K562 (cell line): ENCODE results near the gene GCNA. TPM values are rescaled to one million over a fixed set of nuclear protein-coding genes. Genes with fewer than 3 reads are reported as not detected.

Experiments used
- ATAC-seq: fragments of 200-7000 bp; cut with Tn5 transposase; 3 replicates; pipeline ENCODE4 v1.9.1; 2020; ENCODE audit warnings: moderate library complexity
- BruUV-seq: library from RNA; stranded (reverse); fragments of 400-500 nt; replicated peaks from 2 replicates; lab custom pipeline; 2021; lab: Mats Ljungman, UMichigan
- CTCF ChIA-PET: fragments of 300-600 bp; formaldehyde crosslinking; extraction: SDS; loops from one replicate; lab custom pipeline; 2021; ENCODE audit warnings: low intra/inter-chr PET ratio; lab: Yijun Ruan, JAX
- POLR2A ChIA-PET: fragments of 300-600, 350-650 bp; sonication (Branson Sonifier 250); formaldehyde crosslinking; extraction: SDS; loops from one replicate; lab custom pipeline; 2021; ENCODE audit warnings: antibody characterized with exemption, inconsistent platforms; lab: Yijun Ruan, JAX
- DNase-seq, 4 experiments: peaks; one replicate each; pipeline versions ENCODE4 v3.0.0 to v3.0.0-alpha.2; 2011 to 2018; ENCODE audit warnings: low spot score in 3 of 4, mixed read lengths in 3 of 4; ENCODE audit errors: extremely low read depth in 1 of 4
- FAIRE-seq: peaks from 2 replicates; lab custom pipeline; 2011; peaks lifted over from hg19 to GRCh38; lab: Jason Lieb, UNC
- H2AFZ ChIP-seq: 2 replicates; pipeline ENCODE4 v1.6.0; 2011; ENCODE audit warnings: low read depth, low read length, control low read depth, inconsistent platforms
- H3K27ac ChIP-seq: fragments of 200-600 bp; 3 replicates; pipeline ENCODE4 v1.8.0; 2011; ENCODE audit warnings: low read depth, mild to moderate bottlenecking, control low read depth, inconsistent platforms, low read length, moderate library complexity, mixed read lengths; ENCODE audit errors: extremely low read depth
- H3K27me3 ChIP-seq, 2 experiments: fragments of 300-600 bp in 1 of 2; 2 replicates in 1 of 2; 3 replicates in 1 of 2; pipeline versions ENCODE4 v1.6.0 to v1.8.0; 2011; ENCODE audit warnings: inconsistent platforms in 2 of 2, low read length in 2 of 2, mild to moderate bottlenecking in 1 of 2, mixed read lengths in 1 of 2, moderate library complexity in 1 of 2; ENCODE audit not compliant: control insufficient read depth in 2 of 2, insufficient read depth in 2 of 2
- H3K36me3 ChIP-seq: fragments of 300-600 bp; 3 replicates; pipeline ENCODE4 v1.8.0; 2011; ENCODE audit warnings: mild to moderate bottlenecking, low read length, inconsistent platforms; ENCODE audit not compliant: control insufficient read depth, insufficient read depth
- H3K4me1 ChIP-seq, 2 experiments: fragments of 200-600 bp in 1 of 2; replicated peaks in 1 of 2; 2 replicates in 1 of 2; 3 replicates in 1 of 2; pipeline versions ENCODE4 v1.5.1 to v1.8.0; 2011; ENCODE audit warnings: inconsistent platforms in 2 of 2, low read length in 2 of 2, mild to moderate bottlenecking in 1 of 2, mixed read lengths in 1 of 2, moderate library complexity in 1 of 2; ENCODE audit not compliant: control insufficient read depth in 2 of 2, insufficient read depth in 2 of 2
- H3K4me2 ChIP-seq: 2 replicates; pipeline ENCODE4 v1.6.1; 2011; ENCODE audit warnings: low read length, control low read depth, inconsistent platforms, mixed read lengths; ENCODE audit not compliant: insufficient read depth
- H3K4me3 ChIP-seq: fragments of 200-600 bp; sonication (generic), shearing (Covaris generic); 2 replicates; pipeline ENCODE4 v1.5.1; 2016; ENCODE audit warnings: control low read depth, inconsistent platforms
- H3K79me2 ChIP-seq: fragments of 200-600 bp; 3 replicates; pipeline ENCODE4 v1.8.0; 2011; ENCODE audit warnings: low read length, inconsistent platforms; ENCODE audit not compliant: control insufficient read depth, insufficient read depth
- H3K9ac ChIP-seq, 2 experiments: 2 replicates each; pipeline versions ENCODE4 v1.6.0 to v1.6.1; 2011; ENCODE audit warnings: low read depth in 2 of 2, low read length in 2 of 2, control low read depth in 1 of 2, inconsistent platforms in 1 of 2, mild to moderate bottlenecking in 1 of 2, mixed read lengths in 1 of 2; ENCODE audit not compliant: insufficient read depth in 1 of 2
- H3K9me1 ChIP-seq: one replicate; pipeline ENCODE4 v1.6.0; 2011; ENCODE audit warnings: inconsistent platforms, mild to moderate bottlenecking, low read length, moderate library complexity; ENCODE audit not compliant: control insufficient read depth, insufficient read depth
- H3K9me3 ChIP-seq: replicated peaks from 2 replicates; pipeline ENCODE4 v1.5.1; 2011; ENCODE audit warnings: low read depth, low read length, inconsistent platforms; ENCODE audit not compliant: control insufficient read depth, insufficient read depth
- H4K20me1 ChIP-seq: replicated peaks from 2 replicates; pipeline ENCODE4 v1.6.1; 2011; ENCODE audit warnings: low read length, inconsistent platforms, mixed read lengths; ENCODE audit not compliant: control insufficient read depth, insufficient read depth
- CAMTA2 ChIP-seq: fragments of 250-450 bp; sonication (Bioruptor Pico); conservative IDR thresholded peaks from 2 replicates; pipeline ENCODE4 v1.5.1; 2022
- ZBED1 ChIP-seq: IDR thresholded peaks from 2 replicates; pipeline ENCODE4 v1.6.1; 2014
- WGBS: fragments of 100-300 bp; shearing (Covaris generic); methylation state at CpG from one replicate; pipeline ENCODE4 v1.1.6; 2016; ENCODE audit warnings: low coverage, mixed read lengths; ENCODE audit not compliant: insufficient coverage; ENCODE audit errors: missing lambda C conversion rate; 5-methylcytosine and 5-hydroxymethylcytosine counted together
- in situ Hi-C: fragments of 300-500 bp; cut with MboI; formaldehyde crosslinking; loops from 4 replicates; pipeline ENCODE4 v1.15.0; 2018; ENCODE audit warnings: inconsistent platforms, mixed read lengths
- intact Hi-C: fragments of 100-400 bp; cut with micrococcal nuclease; formaldehyde crosslinking; loops from 2 replicates; pipeline ENCODE4 v1.14.2; 2022
- polyA plus RNA-seq, 8 experiments: library from polyadenylated mRNA; depleted of rRNA in 4 of 8; stranded (reverse) in 5 of 8; unstranded in 3 of 8; fragments of >200 nt; fragmentation: Nextera tagmentation in 2 of 8; fragmentation: Illumina TruSeq in 1 of 8; extraction: Ambion mirVana in 2 of 8; extraction: Trizol in 1 of 8; gene quantifications; 2 replicates each; pipeline versions ENCODE4 v1.2.1 to v1.2.3, GENCODE V29; 2011 to 2014; ENCODE audit warnings: inconsistent platforms in 1 of 8, missing spikeins in 1 of 8
- total RNA-seq, 7 experiments: library from RNA; depleted of rRNA in 6 of 7; stranded (reverse); fragments of >200 nt in 6 of 7; fragmentation: Illumina TruSeq in 2 of 7; extraction: Trizol in 2 of 7; gene quantifications; 2 replicates each; pipeline versions ENCODE4 v1.2.1 to v1.2.3, GENCODE V29; 2011 to 2021; ENCODE audit warnings: low replicate concordance in 1 of 7
- TF ChIP-seq, protein P1 (sequence below): fragments of 450-650 bp; IDR thresholded peaks from 2 replicates; pipeline ENCODE4 v1.6.1; 2017; ENCODE audit warnings: antibody characterized with exemption, mild to moderate bottlenecking

GCNA gene
- total and polyA plus RNA-seq, 9 of the 15 experiments (the other 6 are each of a cell fraction or from before 2014, with no cell fraction given): 0.27 to 1.5 (median 0.86) TPM

DNA sequence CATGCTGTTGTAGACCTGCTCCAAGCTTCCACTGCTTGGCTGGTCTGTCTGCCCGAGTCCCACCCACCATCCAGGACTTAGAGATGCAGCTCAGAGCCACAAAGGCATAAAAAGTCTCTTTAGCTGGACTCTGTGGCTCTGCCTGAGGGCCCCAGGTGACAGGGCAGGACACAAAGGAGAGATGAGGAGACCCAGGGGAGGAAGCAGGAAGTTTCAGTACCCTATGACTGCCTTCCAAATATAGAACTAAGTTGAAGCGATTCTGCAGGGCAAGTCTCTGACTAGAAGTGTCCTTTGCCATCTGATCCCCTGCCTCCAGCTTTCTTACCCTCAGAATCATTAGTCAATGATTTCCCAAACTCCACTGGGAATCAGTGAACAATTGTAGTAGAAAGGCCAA lies 51.2 kb downstream of the GCNA start:
- Histone ChIP-seq H3K27ac (no peak overlapping the region), H2AFZ (no peak overlapping the region), H3K36me3 (no peaks in the 10 kb centered on the region), H4K20me1 (no peaks in the 10 kb centered on the region), H3K27me3 (no peaks in the 10 kb centered on the region; a peak in 2 of 5 replicates), H3K4me2 (no peak overlapping the region), H3K9me3 (no peaks in the 10 kb centered on the region), H3K9ac (no peak overlapping the region), H3K79me2 (no peaks in the 10 kb centered on the region), H3K4me1 (peaks cover 2 to 4% of the 10 kb centered on the region in 2 experiments; a peak in 2 of 5 replicates), H3K4me3 (no peak overlapping the region), H3K9me1 (no peaks in the 10 kb centered on the region)
- ATAC-seq: no peak
- BruUV-seq: no TSS peak
- DNase-seq: no peak
- intact Hi-C loops (no loop called here), in situ Hi-C loops (no loop called here)
- ChIA-PET POLR2A (no interaction called here), CTCF (no interaction called here)
- FAIRE-seq: no peak
- no peak for TF ChIP-seq ZBED1
- 25% methylated on average over 1 of the region's 2 CpGs for WGBS

DNA sequence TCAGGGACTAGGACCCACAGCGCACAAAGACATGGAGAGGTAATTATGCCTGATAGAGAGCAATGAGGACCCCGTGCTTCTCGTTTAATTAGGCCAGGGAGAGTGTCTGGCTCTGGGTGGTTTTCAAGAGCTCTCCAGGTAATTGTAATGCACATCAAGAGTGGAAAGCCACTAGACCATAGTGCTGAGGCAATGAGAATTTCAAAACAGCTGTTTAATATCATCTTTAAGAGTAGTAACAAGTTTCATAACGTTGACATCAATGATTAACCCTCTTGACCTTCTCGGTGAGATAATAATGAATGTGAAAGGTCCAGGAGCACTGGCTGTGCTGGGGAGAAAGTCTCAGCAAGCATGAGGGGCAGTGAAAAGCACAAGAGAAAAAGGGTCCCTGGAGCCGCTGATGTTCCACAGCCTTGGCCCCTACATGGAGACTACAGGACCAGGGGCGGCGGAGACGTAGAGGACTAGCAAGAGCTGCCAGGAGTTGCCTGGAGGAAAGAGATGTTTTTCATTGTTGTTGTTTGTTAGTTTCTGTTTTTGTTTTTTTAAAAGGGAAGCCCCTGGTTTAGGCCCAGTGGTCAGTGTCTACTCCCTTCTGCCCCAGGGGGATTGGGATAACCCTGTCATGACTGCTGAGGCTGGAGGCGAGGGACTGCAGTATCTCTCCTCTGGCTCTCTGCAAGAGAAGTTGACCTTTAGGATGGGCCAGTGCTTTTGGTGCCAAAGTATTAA lies 54.9 kb downstream of the GCNA start:
- Histone ChIP-seq H3K4me2 (no peak overlapping the region), H3K36me3 (no peaks in the 10 kb centered on the region), H3K9me3 (no peaks in the 10 kb centered on the region), H3K9ac (no peak overlapping the region), H3K9me1 (no peaks in the 10 kb centered on the region), H3K27ac (no peak overlapping the region), H3K4me3 (no peak overlapping the region), H3K79me2 (no peaks in the 10 kb centered on the region), H2AFZ (no peak overlapping the region), H3K27me3 (no peaks in the 10 kb centered on the region; a peak in 2 of 5 replicates), H4K20me1 (no peaks in the 10 kb centered on the region), H3K4me1 (peaks cover 0 to 2% of the 10 kb centered on the region in 2 experiments; a peak in 2 of 5 replicates)
- no peak for ATAC-seq
- DNase-seq: no peak
- in situ Hi-C loops: no loop called here
- ChIA-PET CTCF (no interaction called here), POLR2A (no interaction called here)
- 24% methylated on average over 9 of the region's 10 CpGs for WGBS
- no TSS peak for BruUV-seq
- intact Hi-C loops: no loop called here
- FAIRE-seq: no peak
- TF ChIP-seq, protein P1, sequence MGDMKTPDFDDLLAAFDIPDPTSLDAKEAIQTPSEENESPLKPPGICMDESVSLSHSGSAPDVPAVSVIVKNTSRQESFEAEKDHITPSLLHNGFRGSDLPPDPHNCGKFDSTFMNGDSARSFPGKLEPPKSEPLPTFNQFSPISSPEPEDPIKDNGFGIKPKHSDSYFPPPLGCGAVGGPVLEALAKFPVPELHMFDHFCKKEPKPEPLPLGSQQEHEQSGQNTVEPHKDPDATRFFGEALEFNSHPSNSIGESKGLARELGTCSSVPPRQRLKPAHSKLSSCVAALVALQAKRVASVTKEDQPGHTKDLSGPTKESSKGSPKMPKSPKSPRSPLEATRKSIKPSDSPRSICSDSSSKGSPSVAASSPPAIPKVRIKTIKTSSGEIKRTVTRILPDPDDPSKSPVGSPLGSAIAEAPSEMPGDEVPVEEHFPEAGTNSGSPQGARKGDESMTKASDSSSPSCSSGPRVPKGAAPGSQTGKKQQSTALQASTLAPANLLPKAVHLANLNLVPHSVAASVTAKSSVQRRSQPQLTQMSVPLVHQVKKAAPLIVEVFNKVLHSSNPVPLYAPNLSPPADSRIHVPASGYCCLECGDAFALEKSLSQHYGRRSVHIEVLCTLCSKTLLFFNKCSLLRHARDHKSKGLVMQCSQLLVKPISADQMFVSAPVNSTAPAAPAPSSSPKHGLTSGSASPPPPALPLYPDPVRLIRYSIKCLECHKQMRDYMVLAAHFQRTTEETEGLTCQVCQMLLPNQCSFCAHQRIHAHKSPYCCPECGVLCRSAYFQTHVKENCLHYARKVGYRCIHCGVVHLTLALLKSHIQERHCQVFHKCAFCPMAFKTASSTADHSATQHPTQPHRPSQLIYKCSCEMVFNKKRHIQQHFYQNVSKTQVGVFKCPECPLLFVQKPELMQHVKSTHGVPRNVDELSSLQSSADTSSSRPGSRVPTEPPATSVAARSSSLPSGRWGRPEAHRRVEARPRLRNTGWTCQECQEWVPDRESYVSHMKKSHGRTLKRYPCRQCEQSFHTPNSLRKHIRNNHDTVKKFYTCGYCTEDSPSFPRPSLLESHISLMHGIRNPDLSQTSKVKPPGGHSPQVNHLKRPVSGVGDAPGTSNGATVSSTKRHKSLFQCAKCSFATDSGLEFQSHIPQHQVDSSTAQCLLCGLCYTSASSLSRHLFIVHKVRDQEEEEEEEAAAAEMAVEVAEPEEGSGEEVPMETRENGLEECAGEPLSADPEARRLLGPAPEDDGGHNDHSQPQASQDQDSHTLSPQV: no peak
- TF ChIP-seq CAMTA2 (CRISPR knock-in tag): no peak
